GM10266 (cell line): ENCODE results near the gene HBS1L.
A peak's percentile ranks its signal among the peaks of the same experiment; 100 is the strongest.

Experiments used
- DNase-seq: peaks from one replicate; pipeline ENCODE4 v3.0.0; 2012; ENCODE audit errors: extremely low spot score
- TF ChIP-seq, protein P1 (sequence below): IDR thresholded peaks from 2 replicates; pipeline ENCODE4 v1.5.1; 2012; ENCODE audit warnings: mild to moderate bottlenecking, low read depth; ENCODE audit not compliant: control insufficient read depth, insufficient read depth; ENCODE audit errors: missing control alignments

Gene HBS1L

DNA sequence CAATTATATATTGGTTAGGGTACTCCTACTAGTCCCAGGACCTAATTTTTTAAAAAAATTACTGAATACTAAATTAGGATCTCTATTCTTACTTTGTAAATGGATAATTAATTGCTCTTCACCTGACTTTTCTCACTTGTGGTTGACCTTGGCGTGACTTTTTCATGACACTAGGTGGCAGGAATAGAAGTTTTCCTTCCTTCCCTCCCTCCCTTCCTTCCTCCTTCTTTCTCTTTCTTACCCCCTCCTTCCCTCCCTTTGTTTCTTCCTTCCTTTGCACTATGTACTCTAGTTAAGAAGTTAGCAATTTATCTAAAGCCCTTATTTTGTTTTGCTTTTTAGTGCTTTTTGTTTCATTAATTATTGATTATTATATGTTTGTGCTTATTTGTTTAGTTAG lies 20.4 kb upstream of the HBS1L start:
- no peak for DNase-seq
- TF ChIP-seq, protein P1, sequence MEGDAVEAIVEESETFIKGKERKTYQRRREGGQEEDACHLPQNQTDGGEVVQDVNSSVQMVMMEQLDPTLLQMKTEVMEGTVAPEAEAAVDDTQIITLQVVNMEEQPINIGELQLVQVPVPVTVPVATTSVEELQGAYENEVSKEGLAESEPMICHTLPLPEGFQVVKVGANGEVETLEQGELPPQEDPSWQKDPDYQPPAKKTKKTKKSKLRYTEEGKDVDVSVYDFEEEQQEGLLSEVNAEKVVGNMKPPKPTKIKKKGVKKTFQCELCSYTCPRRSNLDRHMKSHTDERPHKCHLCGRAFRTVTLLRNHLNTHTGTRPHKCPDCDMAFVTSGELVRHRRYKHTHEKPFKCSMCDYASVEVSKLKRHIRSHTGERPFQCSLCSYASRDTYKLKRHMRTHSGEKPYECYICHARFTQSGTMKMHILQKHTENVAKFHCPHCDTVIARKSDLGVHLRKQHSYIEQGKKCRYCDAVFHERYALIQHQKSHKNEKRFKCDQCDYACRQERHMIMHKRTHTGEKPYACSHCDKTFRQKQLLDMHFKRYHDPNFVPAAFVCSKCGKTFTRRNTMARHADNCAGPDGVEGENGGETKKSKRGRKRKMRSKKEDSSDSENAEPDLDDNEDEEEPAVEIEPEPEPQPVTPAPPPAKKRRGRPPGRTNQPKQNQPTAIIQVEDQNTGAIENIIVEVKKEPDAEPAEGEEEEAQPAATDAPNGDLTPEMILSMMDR = peak; percentile 12

DNA sequence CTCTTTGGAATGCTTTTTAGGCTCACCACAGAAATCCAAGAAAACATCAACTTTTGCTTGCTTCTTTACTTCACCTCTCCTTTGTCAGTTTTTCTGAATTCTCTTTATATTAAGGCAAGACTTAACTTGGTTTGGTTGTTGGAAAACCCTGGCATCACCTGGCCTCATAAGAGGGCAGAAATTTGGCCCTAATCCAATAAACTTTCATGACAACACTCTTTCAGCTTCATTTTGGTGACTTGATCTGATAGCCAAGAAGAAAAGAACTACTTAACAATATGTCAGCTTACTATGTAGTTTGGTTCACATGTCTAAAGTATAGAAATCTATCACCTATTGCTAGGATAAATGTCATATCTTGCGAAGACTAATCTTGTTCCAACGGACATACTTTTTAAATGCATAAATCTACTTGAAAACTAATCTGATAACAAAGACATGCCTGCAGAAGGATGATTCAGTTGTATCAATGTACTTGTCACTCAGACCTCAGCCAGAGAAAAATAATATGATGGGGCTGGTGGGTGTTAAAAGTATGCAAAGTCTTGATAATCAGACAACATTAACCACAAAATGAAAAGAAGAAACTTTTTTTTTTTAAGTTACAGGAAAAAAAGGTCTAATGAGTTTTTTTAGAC lies 19.3 kb upstream of the HBS1L start:
- TF ChIP-seq, protein P1 = no peak
- no peak for DNase-seq

DNA sequence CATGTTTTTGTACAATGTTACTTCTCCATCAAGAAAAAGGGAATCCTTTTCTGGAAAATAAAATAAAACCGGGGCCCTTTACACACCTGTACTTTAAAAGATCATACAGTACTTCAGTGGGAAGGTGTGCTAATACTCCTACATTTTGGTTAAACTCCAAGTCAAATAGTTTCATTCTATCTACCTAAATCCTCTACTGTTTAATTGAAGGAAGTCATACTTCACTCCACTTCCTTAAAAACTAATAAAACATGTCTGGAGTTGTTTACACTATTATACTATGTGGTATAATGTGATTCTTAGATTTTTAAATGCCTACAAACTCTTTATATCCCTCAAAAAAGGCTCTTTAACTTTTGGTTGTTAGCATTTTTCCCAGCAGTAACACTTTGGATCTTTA lies 18.6 kb upstream of the HBS1L start:
- no peak for DNase-seq
- TF ChIP-seq, protein P1 = no peak

DNA sequence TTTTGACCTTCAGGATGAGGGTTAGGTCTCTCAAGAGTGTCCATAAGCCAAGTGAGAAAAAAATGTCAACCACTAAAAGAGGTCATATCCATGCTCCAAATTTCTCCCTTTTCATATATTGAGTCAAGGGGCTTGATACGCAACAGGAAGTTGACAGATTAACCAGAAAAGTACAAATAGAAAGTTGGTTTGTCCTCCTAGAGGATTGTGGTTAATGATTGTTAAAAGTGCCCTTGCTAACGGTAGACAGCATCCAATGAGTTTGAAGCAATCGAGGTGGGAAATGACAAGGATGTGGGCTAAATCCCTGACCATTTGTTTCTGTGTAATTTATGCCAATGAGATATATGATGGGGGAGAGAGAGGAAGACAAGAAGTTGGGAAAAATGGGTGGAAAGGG lies 18.1 kb upstream of the HBS1L start:
- no peak for DNase-seq
- TF ChIP-seq, protein P1 = no peak

DNA sequence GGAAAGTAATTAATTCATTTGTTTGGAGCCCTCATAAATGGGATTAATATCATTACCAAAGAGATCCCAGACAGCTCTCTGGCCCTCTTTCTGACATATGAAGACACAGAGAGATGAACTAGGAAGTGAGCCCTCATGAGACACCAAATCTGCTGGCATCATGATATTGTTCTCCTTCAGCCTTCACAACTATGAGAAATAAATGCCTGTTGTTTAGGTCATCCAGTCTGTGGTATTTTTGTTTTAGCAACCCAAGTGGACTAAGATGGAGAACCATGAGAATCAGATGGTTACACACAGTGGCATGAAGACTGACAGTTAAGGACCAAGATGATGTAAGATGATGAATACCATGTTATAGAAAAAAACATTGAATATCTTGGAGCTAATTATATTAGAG lies 16.9 kb upstream of the HBS1L start:
- DNase-seq = no peak
- TF ChIP-seq, protein P1 = no peak

DNA sequence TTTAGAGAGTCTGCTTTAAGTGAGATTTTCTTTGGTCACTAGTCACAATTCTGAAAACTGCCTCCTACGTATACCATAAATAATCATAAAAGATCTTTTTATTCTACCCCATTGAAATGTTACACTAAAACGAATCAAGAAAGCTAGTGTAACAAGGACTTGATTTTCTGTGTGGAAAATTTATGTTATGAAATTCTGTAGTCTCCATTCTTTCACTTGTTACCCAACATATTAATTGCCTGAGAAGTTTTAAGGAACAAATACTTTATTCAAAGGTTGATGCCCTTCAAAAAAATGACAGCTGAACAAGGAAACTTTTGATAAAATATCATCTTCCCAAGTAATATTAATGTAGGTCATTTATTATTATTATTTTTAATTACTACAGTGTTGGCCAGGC lies 13.3 kb upstream of the HBS1L start:
- TF ChIP-seq, protein P1 = no peak
- no peak for DNase-seq

DNA sequence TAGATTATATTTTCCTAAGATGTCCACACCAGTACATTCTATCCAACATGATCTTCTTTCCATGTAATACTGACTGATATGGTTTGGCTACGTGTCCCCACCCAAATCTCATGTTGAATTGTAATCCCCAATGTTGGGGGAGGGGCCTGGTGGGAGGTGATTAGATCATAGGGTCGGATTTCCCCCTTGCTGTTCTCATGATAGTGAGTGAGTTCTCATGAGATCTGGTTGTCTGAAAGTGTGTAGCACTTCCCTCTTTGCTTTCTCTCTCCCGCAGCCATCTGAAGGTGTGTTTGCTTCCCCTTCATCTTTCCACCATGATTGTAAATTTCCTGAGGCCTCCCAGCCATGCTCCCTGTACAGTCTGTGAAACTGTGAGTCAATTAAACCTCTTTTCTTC lies 12.2 kb upstream of the HBS1L start:
- TF ChIP-seq, protein P1 = no peak
- no peak for DNase-seq
